Cardiac muscle cell (in vitro differentiated cells and primary cell): Measurements from ENCODE around the gene FAM107A. TPM values are rescaled to one million over a fixed set of nuclear protein-coding genes. Genes with fewer than 3 reads are reported as not detected.

ENCODE experiments used
- DNase-seq, 2 donors: peaks; one replicate each; pipeline versions ENCODE4 v3.0.0 to v3.0.0-alpha.2; 2010 to 2017; ENCODE audit warnings: low read depth in 1 of 2, low spot score in 1 of 2
- H3K27ac ChIP-seq: fragments of 200-600 bp; sonication (generic); 2 replicates; pipeline ENCODE4 v1.5.1; 2016
- H3K27me3 ChIP-seq: fragments of 200-600 bp; sonication (generic); 2 replicates; pipeline ENCODE4 v1.6.0; 2016; ENCODE audit warnings: control low read depth
- H3K36me3 ChIP-seq: fragments of 200-600 bp; sonication (generic); 2 replicates; pipeline ENCODE4 v1.5.1; 2016; ENCODE audit warnings: control low read depth
- H3K4me1 ChIP-seq: fragments of 200-600 bp; sonication (generic); 2 replicates; pipeline ENCODE4 v1.8.1; 2017; ENCODE audit warnings: low read depth, mild to moderate bottlenecking, mixed run types
- H3K4me3 ChIP-seq: fragments of 200-600 bp; sonication (generic); 2 replicates; pipeline ENCODE4 v1.5.1; 2016; ENCODE audit warnings: mild to moderate bottlenecking
- H3K9me3 ChIP-seq: fragments of 200-600 bp; sonication (generic); 2 replicates; pipeline ENCODE4 v1.5.1; 2017; ENCODE audit warnings: low read depth, mild to moderate bottlenecking, control low read depth
- CTCF ChIP-seq: IDR thresholded peaks from 2 replicates; pipeline ENCODE4 v1.5.1; 2012; ENCODE audit warnings: low read depth, mild to moderate bottlenecking, low read length
- polyA plus RNA-seq: library from polyadenylated mRNA; unstranded; fragments of >200 nt; fragmentation: Nextera tagmentation; extraction: Ambion mirVana; gene quantifications from 2 replicates; pipeline ENCODE4 v1.2.1, GENCODE V29; 2016
- total RNA-seq: library from RNA; depleted of rRNA; stranded (reverse); fragments of >200 nt; gene quantifications from 2 replicates; pipeline ENCODE4 v1.2.3, GENCODE V29; 2016

FAM107A gene
- total and polyA plus RNA-seq, 2 experiments from 2014 or later: not detected

GRCh38 chr3:58606693-58607092, 29.5 kb upstream of the FAM107A start:
- Histone ChIP-seq H3K36me3 (no peaks in the 10 kb centered on the region), H3K27ac (no peak overlapping the region), H3K9me3 (no peaks in the 10 kb centered on the region), H3K4me3 (no peak overlapping the region), H3K27me3 (peaks cover 2% of the 10 kb centered on the region), H3K4me1 (no peaks in the 10 kb centered on the region)
- TF ChIP-seq CTCF: no peak
- DNase-seq: no peak

- Histone ChIP-seq H3K4me1 (no peaks in the 10 kb centered on the region), H3K36me3 (no peaks in the 10 kb centered on the region), H3K27me3 (peaks cover 3% of the 10 kb centered on the region), H3K4me3 (no peak overlapping the region), H3K9me3 (no peaks in the 10 kb centered on the region), H3K27ac (no peak overlapping the region)
- no peak for DNase-seq
- TF ChIP-seq CTCF: no peak
Observed at GRCh38 chr3:58604031-58604430, 26.8 kb upstream of the FAM107A start.

GRCh38 chr3:58603606-58604005, 26.4 kb upstream of the FAM107A start:
- no peak for TF ChIP-seq CTCF
- H3K36me3 ChIP-seq: no peaks in the 10 kb centered on the region

GRCh38 chr3:58597770-58598310, 20.6 kb upstream of the FAM107A start:
- Histone ChIP-seq H3K4me3 (no peak overlapping the region), H3K9me3 (no peaks in the 10 kb centered on the region), H3K4me1 (no peaks in the 10 kb centered on the region), H3K36me3 (no peaks in the 10 kb centered on the region), H3K27me3 (peaks cover 3% of the 10 kb centered on the region), H3K27ac (no peak overlapping the region)
- no peak for DNase-seq
- no peak for TF ChIP-seq CTCF

More at GRCh38 chr3:58603606-58604005, 26.4 kb upstream of the FAM107A start:
- Histone ChIP-seq H3K9me3 (no peaks in the 10 kb centered on the region), H3K4me3 (no peak overlapping the region), H3K27me3 (peaks cover 3% of the 10 kb centered on the region), H3K4me1 (no peaks in the 10 kb centered on the region), H3K27ac (no peak overlapping the region)
- DNase-seq: no peak

GRCh38 chr3:58596834-58597518, 19.8 kb upstream of the FAM107A start:
- no peak for TF ChIP-seq CTCF
- no peaks in the 10 kb centered on the region for H3K36me3 ChIP-seq
- no peak overlapping the region for H3K27ac ChIP-seq

More at GRCh38 chr3:58596834-58597518, 19.8 kb upstream of the FAM107A start:
- DNase-seq: no peak
- H3K27me3 ChIP-seq: peaks cover 3% of the 10 kb centered on the region
- H3K4me3 ChIP-seq: no peak overlapping the region
- no peaks in the 10 kb centered on the region for H3K4me1 ChIP-seq
- H3K9me3 ChIP-seq: no peaks in the 10 kb centered on the region
